SK-N-MC (cell line): ENCODE measurements around the gene ZDHHC22.

Source experiments
- EZH2 ChIP-seq: fragments of 200-600 bp; sonication (generic); IDR thresholded peaks from one replicate; pipeline ENCODE4 v1.6.1; 2017; ENCODE audit warnings: antibody characterized with exemption
- FOXP2 ChIP-seq: optimal IDR thresholded peaks from 2 replicates; pipeline ENCODE3; 2011; ENCODE audit warnings: mild to moderate bottlenecking, moderate library complexity; ENCODE audit not compliant: insufficient read depth; ENCODE audit errors: extremely low read length, control extremely low read depth
- POLR2AphosphoS5 ChIP-seq: IDR thresholded peaks from 2 replicates; pipeline ENCODE4 v1.6.1; 2012; ENCODE audit warnings: mild to moderate bottlenecking, low read depth, low read length, borderline replicate concordance

DNA sequence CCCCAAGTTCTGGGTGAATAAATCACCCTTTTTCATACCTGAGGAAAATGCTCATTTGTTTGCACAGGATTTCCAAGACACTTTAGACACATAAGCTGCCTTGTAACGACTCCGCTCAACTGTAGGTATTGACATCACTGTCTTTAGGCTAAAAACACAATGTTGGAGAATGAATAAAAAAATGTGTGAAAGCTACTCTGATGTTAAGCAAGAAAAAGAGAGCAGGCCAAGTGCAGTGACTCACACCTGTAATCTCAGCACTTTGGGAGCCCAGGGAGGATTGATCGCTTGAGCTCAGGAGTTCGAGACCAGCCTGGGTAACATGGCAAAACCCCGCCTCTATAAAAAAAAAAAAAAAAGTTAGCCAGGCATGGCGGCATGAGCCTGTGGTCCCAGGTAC is 54.6 kb downstream of the ZDHHC22 start:
- TF ChIP-seq POLR2AphosphoS5 (no peak), EZH2 (no peak), FOXP2 (no peak)
